Colonic mucosa (tissue), 4 donors: ENCODE measurements around the gene OSBP2. TPM values are rescaled to one million over a fixed set of nuclear protein-coding genes. Genes with fewer than 3 reads are reported as not detected.

Source experiments
- DNase-seq: peaks from one replicate; pipeline ENCODE4 v3.0.0-alpha.2; 2020
- H3K27ac ChIP-seq: fragments of 200-600 bp; one replicate; pipeline ENCODE4 v1.8.0; 2021
- H3K27me3 ChIP-seq: fragments of 200-600 bp; one replicate; pipeline ENCODE4 v1.8.0; 2021
- H3K36me3 ChIP-seq: fragments of 200-600 bp; one replicate; pipeline ENCODE4 v1.8.0; 2021
- H3K4me1 ChIP-seq: fragments of 200-600 bp; one replicate; pipeline ENCODE4 v1.8.0; 2021; ENCODE audit warnings: mild to moderate bottlenecking
- H3K4me3 ChIP-seq: fragments of 200-600 bp; one replicate; pipeline ENCODE4 v1.8.0; 2021
- H3K9ac ChIP-seq, 2 donors: one replicate each; pipeline ENCODE4 v1.7.0; 2013; ENCODE audit warnings: control low read depth in 2 of 2, low read depth in 2 of 2, low read length in 2 of 2
- H3K9me3 ChIP-seq: fragments of 200-600 bp; one replicate; pipeline ENCODE4 v1.8.0; 2021
- CTCF ChIP-seq: fragments of 200-600 bp; IDR thresholded peaks from one replicate; pipeline ENCODE4 v1.8.0; 2022; ENCODE audit warnings: antibody characterized with exemption, mild to moderate bottlenecking
- intact Hi-C: fragments of 100-400 bp; cut with DNase I; formaldehyde crosslinking; loops from one replicate; pipeline ENCODE4 v1.14.1; 2022
- total RNA-seq, 2 donors: library from RNA; stranded (reverse); fragmentation: NEBNext Ultra II Directional in 1 of 2; extraction: Animal tissue kit (Norgen Biotek cat#: 25700) in 1 of 2; gene quantifications; one replicate each; pipeline ENCODE4 v1.2.1, GENCODE V29; 2021
- donor health status: healthy.
- donor health status: DM: no; HTN: no; CAD: no.
- donor health status: DM: no; HTN: no; CAD: no.

The OSBP2 gene
- total RNA-seq, 2 donors from 2014 or later, result 3.2 to 4.3 TPM

GRCh38 chr22:30804626-30805025 is 110.0 kb downstream of the OSBP2 start:
- Histone ChIP-seq H3K4me3 (no peak overlapping the region), H3K36me3 (no peaks in the 10 kb centered on the region), H3K27ac (no peak overlapping the region), H3K9me3 (no peaks in the 10 kb centered on the region), H3K4me1 (peaks cover 11% of the 10 kb centered on the region), H3K9ac (no peak overlapping the region), H3K27me3 (peaks cover 5% of the 10 kb centered on the region)
- no peak for DNase-seq
- intact Hi-C loops, result no loop called here
- TF ChIP-seq CTCF, result no peak

- Histone ChIP-seq H3K9ac (no peak overlapping the region), H3K36me3 (no peaks in the 10 kb centered on the region), H3K4me3 (no peak overlapping the region), H3K27ac (no peak overlapping the region), H3K4me1 (peaks cover 11% of the 10 kb centered on the region), H3K27me3 (peaks cover 5% of the 10 kb centered on the region), H3K9me3 (no peaks in the 10 kb centered on the region)
- intact Hi-C loops, result no loop called here
- no peak for DNase-seq
- TF ChIP-seq CTCF, result no peak
Measured at GRCh38 chr22:30806391-30806861, 111.8 kb downstream of the OSBP2 start.

GRCh38 chr22:30809086-30809485 is 114.4 kb downstream of the OSBP2 start:
- Histone ChIP-seq H3K27ac (no peak overlapping the region), H3K9ac (no peak overlapping the region), H3K27me3 (no peaks in the 10 kb centered on the region), H3K4me3 (no peak overlapping the region), H3K4me1 (no peaks in the 10 kb centered on the region), H3K36me3 (no peaks in the 10 kb centered on the region), H3K9me3 (no peaks in the 10 kb centered on the region)
- no peak for DNase-seq
- intact Hi-C loops, result no loop called here
- no peak for TF ChIP-seq CTCF

GRCh38 chr22:30810105-30810504 is 115.4 kb downstream of the OSBP2 start:
- no peak for TF ChIP-seq CTCF
- no peak overlapping the region for H3K4me3 ChIP-seq
- H3K9me3 ChIP-seq, result no peaks in the 10 kb centered on the region
- intact Hi-C loops, result no loop called here
- H3K9ac ChIP-seq, result no peak overlapping the region
- H3K36me3 ChIP-seq, result no peaks in the 10 kb centered on the region
- H3K4me1 ChIP-seq, result no peaks in the 10 kb centered on the region
- DNase-seq, result no peak
- no peak overlapping the region for H3K27ac ChIP-seq
- no peaks in the 10 kb centered on the region for H3K27me3 ChIP-seq

GRCh38 chr22:30813936-30814335 is 119.3 kb downstream of the OSBP2 start:
- H3K4me1 ChIP-seq, result no peaks in the 10 kb centered on the region

More at GRCh38 chr22:30813936-30814335, 119.3 kb downstream of the OSBP2 start:
- no peak for DNase-seq
- Histone ChIP-seq H3K27me3 (no peaks in the 10 kb centered on the region), H3K27ac (no peak overlapping the region), H3K9ac (no peak overlapping the region), H3K36me3 (no peaks in the 10 kb centered on the region), H3K4me3 (no peak overlapping the region), H3K9me3 (no peaks in the 10 kb centered on the region)
- intact Hi-C loops, result no loop called here
- TF ChIP-seq CTCF, result no peak
